Amniotic epithelial cell (primary cell): ENCODE results near the gene CA11.
"Not testable (repeated sequence)": the region's sequence is repeated elsewhere in the genome, so short reads cannot be mapped to it uniquely, and the experiment has no call there.

Experiments
- DNase-seq: peaks from one replicate; pipeline ENCODE4 v3.0.0-alpha.2; 2010; ENCODE audit warnings: low read depth

Gene CA11

DNA sequence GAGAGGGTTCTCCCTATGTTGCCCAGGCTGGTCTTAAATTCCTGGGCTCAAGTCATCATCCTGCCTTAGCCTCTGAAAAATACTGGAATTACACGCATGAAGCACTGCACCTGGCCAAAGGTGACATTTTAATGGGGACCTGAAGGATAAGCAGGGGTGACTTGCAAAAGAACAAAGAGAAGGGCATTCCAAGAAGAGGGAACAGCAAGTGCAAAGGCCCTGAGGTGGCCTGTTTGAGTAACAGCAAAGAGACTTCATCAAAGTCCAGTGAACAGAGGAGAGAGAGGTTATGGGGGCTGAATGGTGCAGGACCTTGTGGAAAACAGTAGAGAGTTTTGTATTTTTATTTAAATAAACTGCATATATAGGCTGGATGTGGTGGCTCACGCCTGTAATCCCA, 4.1 kb downstream of the CA11 start:
- DNase-seq: no peak

DNA sequence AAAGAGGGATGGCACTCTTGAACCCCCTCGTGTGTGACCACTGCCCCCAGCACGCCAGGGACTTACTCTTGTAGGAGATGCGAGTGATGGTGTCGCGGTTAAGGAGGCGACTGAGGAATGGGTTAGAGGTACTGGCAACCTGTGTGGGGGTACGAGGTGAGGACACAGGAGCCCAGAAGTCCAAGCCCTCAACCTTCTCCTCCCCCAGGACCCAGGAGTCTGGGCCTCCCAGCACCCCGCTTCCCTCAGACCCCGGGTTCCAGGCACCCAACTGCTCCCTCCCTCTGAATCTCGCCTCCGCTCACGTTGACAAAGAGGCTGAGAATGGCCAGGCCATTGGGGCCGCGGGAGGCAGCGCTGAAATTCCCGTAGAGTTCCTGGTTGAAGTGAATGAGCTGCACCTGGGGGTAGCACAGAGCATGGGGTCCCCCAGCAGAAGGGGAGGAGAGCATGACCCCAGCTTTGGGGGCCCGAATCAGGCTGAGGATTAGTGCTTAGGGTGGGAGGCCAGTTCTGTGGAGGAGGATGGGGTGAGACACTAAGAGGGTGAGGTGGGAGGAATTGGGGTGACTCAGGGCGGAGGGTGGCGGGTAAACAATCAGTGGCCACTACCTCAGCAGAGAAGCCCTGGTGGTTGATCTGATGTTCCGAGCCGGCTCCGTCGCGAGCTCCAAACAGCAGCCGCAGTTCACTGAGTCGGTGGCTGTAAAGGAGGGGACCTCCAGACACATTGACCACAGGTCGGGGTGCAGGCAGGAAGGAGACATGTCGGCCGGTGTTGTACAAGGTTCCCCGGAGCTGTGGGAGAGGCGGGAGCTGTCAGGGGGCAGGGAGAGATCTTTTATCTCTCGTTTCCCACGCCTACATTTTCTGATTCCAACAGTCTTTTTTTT, 6.3 kb downstream of the CA11 start:
- DNase-seq: peak; percentile 42

DNA sequence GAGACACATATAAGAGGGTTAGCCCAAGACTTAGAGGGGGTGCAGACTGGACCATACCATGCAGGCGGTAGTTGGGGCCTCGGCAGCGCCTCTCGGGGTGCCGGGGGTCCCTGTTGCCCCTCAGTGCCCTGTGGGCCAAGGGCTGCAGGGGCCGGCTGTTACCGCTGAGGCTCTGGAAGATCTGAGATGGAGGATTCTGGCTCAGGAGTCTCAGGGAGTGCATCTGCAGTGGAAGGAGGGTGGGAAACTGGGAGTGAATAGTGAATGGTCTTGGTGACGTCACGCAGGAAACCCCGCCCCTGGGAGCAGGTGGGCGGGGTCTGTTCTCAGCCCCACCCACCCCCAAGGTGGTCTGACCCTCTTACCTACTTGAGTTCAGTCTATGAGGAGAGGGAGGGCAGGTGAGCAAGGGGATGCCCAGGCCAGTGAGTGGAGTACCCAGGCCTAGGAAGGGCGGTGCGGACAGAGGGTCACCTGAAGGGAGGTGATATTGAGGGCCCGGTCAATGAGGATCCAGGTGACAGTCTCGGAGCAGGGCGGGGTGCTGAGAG, 7.1 kb downstream of the CA11 start:
- no peak for DNase-seq

DNA sequence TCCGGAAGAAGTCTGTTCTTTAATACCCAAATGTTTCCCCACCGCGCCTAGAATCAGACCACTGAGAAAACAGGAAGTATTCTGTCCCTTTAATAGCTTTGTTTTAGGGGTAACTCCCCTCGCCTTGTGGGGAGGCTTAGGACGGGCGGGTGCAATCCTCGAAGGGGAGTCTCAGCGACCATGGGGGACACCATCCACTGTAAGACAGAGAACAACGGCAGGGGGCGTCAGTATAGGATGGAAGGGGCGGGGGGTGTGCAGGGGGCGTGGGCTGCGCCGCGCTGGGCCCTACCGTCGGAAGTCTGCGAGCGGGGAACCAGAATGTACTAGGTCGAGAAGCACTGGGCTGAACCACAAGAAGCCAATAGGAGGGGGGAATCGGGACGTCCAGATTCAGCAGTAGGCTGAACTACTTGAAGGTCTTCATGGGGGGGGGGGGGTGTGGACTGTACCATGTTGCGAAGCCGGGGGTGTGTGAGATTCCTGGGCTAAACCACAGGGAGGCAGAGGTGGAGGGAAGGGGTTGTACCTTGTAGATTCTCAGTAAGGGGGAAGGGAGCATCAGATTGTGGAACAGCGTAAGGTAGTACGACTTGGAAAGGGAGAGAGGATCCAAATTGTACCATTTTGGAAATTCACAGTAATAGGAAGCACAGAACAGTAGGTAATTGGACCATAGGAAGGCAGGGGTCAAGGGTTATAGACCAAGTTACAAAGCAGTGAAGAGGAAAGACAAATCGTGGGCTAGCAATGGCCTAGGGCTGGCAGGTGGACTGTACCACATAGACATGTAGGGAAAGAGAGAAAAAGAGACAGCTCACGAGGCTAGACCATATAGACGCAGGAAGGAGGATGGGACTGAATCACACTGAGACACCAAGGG, 7.8 kb downstream of the CA11 start:
- DNase-seq: peak; percentile 98

DNA sequence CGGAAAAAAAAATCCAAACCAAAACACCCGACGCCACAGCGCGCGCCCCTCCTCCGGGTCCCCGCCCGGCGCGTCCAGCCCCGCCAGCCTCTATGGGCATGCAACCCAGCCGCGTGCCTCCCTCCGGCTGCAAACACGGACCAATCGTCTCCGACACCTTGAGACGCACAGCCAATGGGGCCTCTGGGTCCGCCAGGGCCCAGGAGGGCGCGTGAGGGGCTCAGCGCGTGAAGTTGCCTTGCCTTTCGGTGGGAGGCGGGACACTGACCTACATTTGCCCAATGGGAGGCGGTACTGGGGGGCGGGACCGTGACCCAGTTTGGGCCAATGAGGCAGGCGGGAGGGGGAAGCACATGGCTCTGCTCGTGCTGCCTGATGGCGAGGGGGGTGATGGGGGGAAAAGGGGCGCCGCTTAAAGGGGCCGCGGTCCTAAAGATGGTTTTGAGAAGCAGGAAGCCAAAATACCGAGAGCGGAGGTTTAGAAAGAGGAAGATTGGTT, 8.5 kb downstream of the CA11 start:
- peak; percentile 99 for DNase-seq

DNA sequence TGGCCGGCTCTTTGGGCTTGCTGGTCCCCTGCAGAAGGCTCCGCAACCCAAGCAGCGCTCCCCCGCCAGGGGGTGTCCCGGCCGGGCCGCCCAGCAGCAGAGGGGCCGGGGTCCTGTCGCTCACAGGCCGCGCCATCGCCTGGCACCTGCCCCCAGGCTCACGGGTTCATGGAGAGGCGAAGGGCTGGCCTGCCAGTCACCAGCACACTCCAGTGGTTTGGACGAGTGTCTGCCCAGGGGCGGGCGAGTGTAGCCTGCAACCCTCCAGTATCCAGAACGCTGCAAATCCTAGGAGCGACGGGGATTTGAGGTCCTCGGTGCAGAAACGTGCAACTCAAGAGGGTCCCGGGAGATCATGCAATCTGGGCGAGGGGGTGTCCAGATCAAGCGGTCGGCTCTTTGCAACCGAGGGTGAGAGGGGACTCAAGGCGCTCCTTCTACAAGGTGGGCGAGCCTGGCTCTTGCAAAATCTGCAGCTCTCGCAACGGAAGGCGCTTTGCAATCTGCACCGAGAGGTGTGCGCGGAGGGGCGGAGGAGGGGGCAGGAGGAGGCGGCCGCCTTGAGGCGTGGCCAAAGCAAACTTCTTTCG, 9.0 kb downstream of the CA11 start, which contains the start of gene DBP:
TSS of gene DBP (minus strand) at position 521 of the 590 bp plus-strand sequence. CDS start at position 136, 385 bp downstream.
- no peak for DNase-seq

DNA sequence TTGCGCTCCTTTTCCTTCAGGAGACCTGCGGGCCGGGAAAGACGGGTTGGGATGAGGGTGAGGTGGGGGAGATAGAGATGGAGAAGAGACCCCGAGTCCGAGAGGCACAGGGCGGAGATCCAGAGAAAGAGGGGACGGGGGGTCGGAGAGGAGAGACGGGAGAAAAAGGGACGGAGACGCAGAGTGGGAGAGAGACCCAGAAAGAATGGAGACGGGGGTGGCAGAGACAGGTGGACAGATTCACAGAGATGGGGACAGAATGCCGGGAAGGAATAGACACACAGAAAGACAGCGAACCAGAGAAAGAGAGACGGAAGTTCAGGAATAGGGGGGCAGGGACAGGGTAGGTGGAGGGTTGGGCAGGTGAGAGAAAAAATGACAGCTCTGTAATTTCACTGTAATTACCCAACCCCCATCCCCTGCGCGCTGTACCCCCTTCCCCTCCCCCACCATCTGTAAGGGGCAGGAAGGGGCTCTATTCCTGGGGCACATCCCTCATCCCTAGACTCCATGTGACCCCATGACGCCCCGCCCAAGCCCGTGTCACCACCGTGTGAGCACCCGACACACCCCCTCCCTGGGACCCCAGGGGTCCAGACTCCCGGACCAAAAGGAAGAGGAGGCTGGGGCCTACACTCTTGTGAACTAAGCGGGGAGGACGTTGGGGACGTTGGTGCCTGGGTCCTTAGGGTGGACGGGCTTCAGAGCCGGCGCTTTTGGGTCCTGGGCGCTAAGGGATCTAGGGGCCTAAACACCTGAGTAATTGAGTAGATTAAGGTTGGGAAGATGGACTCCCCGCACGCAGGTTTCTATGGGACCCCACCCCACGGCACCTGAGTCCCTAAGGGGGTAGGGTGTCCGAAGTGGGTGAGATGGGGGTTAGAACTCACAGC, 9.8 kb downstream of the CA11 start:
- no peak for DNase-seq

DNA sequence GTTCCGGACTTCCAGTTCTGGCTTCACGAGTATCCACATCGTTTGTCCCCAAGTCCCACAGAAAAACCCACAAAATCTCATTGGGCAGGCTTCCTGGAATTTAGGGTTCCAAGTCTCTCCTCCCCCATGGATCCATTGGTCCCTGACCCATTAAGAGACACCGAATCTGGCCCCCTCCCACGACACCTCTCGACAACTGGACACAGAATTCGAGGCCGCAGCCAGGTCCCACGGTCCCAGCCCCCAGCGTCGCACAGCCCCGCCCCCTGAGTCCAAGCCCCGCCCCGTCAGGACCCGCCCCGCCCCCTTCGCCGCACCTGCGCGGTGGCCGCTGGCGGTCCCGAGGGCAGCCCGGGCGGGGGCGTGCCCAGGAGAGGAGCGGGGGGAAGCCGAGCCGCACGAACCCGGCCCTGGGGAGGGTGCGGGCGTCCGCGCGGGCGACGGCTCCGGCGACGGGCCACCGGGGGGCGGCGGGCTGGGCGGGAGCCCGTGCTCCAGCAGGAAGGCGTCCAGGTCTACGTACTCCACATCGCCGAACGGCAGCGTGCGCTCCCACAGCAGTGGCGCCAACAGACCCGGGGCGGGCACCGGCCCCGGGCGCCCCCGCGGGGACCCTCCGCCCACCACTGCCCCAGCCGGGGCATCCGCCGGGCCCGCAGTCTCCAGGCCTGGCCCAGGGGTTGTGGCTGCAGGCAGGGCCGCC, 10.6 kb downstream of the CA11 start:
- DNase-seq: no peak

DNA sequence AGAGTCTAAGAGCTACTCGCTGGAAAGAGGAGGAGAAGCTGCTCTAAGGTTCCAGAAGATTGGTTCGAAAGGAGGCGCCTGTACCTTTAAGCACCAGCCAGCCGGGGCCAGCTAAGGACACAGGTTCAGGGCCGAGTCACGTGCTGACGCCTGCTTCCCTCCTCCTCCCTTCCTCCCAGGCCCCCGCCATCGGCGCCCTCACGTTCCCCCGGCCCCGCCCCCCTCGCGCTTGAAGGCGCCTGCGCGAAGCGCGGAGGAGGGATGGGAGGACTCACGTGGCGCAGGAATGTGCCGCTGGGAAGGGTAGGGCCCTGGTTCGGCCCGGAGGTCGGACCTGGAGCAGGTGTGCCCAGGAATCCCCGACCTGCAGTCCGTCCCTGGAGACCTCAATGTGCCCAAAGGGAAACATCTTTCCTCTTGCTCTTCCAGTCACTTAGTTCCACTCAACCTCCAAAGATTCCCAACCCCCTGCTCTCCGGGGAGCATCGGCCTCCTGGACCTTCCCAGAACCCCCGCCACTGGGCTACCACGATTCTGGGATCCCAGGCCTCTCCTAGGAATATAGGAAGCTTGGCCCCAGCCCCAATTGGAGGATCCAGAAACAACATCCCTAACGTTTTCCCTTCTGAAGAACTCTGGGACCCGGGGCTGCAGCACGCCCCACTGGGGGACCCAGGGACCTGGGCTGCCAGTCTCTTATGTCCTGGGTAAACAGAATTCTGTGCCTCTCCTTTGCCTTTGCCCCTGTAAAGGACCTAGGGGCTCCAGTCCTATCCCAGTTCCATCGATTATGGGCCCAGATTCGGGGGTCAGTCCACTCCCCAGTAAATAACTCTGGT, 11.3 kb downstream of the CA11 start:
- DNase-seq: peak; percentile 96

DNA sequence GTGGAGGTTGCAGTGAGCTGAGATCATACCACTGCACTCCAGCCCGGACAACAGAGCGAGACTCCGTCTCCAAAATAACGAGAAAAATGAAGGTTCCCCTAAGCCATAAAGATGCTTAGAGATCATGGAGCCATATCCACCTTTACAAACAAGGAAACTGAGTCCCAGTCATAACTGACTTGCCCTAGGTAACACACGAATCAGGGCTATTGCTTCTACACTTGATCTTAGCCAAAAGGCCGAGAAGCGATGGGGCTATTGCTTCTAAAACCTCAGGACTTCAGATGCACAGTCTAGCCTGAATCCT, 12.0 kb downstream of the CA11 start:
- no peak for DNase-seq

DNA sequence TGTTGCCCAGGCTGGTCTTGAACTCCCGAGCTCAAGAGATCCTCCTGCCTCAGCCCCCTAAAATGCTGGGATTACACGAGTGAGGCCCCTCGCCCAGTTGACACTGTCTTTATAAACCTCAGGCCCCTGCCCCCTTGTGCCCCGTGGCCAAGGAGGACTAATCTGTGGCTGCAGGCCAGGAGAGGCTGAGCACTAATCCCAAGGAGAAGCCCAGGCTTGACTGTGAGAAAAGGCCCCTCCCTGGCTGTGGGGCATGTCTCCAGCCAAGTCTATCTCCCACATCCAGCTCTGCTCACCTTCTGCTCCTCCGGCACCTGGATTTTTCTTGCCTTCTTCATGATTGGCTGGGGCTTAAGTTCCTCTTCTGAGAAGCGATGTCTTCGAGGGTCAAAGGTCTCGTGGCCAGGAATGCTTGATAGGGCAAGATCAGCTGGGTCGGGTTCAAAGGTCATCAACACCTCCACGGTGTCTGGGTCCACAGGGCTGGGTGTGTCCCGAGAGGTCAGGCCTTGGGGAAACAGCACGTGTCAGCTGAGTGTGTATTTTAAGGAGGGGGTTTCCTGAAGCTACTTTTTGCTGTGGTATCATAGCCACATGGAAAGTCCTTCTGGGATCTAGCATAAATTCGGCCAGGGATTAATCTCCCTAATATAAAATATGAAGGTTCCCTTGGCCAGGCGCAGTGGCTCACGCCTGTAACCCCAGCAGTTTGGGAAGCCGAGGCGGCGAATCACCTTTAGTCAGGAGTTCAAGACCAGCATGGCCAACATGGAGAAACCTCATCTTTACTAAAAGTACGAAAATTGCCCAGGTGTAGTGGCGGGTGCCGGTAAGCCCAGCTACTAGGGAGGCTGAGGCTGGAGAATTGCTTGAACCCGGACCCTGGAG, 12.6 kb downstream of the CA11 start:
- DNase-seq: no peak

DNA sequence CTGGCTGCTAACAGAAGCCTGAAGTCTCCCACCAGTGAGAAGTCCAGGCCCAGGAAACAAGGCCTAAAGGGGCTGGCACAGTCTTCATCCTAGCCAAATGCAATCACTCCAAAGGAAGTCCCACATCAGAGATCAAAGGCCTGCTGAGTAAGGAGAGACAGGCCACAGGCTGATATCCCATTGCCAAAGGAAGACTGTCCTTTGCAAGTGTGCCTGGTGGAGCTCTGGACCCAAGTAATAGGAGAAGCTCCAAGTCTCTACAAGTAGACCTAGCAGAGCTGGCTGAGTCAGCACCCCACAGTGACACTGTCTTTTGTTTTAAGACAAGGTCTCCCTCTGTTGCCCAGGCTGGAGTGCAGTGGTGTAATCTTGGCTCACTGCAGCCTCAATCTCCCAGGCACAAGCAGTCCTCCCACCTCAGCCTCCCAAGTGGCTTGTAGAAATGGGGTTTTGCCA, 13.3 kb downstream of the CA11 start:
- no peak for DNase-seq

DNA sequence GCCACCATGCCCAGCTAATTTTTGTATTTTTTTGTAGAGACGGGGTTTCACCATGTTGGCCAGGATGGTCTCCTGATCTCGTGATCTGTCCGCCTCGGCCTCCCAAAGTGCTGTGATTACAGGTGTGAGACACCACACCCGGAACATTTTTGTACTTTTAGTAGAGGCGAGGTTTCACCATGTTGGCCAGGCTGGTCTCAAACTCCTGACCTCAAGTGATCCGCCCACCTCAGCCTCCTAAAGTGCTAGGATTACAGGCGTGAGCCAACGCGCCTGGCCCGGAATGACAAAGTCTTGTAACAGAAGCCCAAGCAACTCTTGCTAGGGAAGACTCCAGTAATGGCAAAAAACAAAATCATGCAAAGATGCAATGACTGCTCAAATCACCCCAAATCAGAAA, 13.7 kb downstream of the CA11 start:
- not testable (repeated sequence) for DNase-seq

DNA sequence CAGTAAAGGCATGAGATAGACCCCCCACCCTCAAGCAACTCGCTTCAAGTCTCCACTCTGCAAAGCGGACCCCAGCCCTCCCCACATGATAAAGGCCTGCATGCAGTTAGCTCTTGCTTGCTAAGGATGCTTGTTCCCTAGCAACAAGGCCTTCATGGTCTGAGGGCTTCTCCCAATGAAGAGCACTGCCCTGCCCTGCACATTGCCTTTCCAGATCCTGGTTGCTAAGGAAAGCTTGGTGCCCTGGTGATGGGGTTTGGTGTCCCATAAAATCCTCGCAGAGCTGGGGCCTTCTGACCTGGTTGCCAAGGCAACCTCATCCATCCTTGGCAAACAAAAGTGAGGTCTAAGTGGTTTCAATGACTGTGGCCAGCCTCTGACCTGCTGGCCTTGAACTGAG, 14.8 kb downstream of the CA11 start:
- no peak for DNase-seq

DNA sequence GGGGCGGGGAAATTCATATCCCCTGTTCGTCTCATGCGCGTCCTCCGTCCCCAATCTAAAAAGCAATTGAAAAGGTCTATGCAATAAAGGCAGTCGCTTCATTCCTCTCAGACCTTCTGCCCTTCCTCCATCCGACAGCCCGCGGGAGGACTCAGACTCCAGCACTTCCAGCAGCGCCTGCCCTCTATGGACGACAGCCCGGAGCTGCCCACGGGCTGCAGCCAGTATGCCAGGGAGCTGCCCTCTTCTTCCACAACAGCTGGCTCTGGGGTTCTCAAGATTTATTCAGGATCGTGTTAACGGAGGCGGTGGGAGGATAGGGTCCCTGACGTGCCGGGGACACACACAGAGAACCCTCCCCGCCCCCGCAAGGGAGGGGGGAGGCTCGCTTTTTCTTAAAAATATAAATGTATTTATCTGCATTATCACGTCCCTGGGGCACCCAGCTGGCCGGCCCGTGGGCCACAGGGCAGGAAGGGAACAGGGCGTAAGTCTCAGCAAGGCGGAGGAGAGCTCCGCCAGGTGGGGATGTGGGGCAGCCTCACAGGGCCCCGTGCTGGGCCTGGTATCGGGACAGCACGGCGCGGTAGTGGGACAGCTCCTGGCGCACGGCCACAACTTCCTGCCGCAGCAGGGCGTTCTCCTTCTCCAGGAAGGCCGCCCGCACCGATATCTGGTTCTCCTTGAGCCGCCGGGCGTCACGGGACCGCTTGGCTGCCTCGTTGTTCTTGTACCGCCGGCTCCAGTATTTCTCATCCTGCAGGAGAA, 15.5 kb downstream of the CA11 start:
- DNase-seq: peak; percentile 60

DNA sequence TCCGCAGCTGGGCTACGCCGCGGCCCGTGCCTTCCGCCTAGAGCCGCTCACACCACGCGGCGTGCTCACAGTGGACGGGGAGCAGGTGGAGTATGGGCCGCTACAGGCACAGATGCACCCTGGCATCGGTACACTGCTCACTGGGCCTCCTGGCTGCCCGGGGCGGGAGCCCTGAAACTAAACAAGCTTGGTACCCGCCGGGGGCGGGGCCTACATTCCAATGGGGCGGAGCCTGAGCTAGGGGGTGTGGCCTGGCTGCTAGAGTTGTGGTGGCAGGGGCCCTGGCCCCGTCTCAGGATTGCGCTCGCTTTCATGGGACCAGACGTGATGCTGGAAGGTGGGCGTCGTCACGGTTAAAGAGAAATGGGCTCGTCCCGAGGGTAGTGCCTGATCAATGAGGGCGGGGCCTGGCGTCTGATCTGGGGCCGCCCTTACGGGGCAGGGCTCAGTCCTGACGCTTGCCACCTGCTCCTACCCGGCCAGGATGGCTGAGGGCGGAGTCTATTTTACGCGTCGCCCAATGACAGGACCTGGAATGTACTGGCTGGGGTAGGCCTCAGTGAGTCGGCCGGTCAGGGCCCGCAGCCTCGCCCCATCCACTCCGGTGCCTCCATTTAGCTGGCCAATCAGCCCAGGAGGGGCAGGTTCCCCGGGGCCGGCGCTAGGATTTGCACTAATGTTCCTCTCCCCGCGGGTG, 16.2 kb downstream of the CA11 start:
- peak; percentile 77 for DNase-seq

DNA sequence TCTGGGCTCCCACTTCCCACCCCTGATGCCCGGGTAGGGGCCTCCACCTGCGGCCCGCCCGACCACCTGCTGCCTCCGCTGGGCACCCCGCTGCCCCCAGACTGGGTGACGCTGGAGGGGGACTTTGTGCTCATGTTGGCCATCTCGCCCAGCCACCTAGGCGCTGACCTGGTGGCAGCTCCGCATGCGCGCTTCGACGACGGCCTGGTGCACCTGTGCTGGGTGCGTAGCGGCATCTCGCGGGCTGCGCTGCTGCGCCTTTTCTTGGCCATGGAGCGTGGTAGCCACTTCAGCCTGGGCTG, 16.7 kb downstream of the CA11 start:
- no peak for DNase-seq
